Tibial nerve (tissue), 3 donors: ENCODE measurements around the gene DHCR7.

ENCODE experiments used
- CTCF ChIP-seq, 5 experiments: fragments of 200-600 bp in 3 of 5; fragments of 450-650 bp in 2 of 5; sonication (generic) in 3 of 5; IDR thresholded peaks; one replicate each; pipeline ENCODE4 v1.5.1; 2016 to 2019; ENCODE audit warnings: antibody characterized with exemption in 5 of 5, mild to moderate bottlenecking in 3 of 5, moderate library complexity in 2 of 5
- POLR2A ChIP-seq, 2 donors: fragments of 450-650 bp; IDR thresholded peaks; one replicate each; pipeline ENCODE4 v1.6.1; 2017; ENCODE audit warnings: antibody characterized with exemption in 2 of 2, mild to moderate bottlenecking in 2 of 2, moderate library complexity in 2 of 2

DNA sequence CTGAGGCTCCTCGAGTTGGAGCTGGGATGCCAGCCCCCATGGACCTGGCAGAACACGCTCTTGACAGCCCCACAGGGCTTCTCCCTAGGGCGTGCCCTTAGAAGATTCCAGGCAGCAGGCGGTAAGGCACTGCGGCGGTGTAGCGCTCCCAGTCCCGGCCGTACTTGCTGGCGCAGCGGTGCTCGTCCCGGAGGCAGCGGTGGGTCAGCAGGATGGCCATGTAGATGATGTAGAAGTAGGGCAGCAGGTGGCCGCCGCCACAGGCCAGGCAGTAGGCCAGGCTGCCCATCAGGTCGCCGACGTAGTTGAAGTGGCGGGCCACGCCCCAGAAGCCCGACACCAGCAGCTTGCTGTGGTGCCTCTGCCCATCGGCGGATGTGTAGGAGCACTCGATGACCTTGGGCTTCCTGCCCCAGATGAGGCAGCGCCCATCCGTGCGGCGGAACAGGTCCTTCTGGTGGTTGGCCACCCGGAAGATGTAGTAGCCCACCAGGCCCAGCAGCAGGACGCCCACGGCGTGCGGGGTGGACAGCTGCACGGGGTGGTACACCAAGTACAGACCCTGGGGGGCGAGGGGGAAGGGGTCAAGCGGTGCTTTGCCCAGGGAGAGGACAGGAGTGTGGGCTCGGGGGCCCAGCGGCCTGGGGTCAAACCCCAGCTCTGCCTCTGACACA, 12.8 kb downstream of the DHCR7 start:
- no peak for TF ChIP-seq CTCF (IDR thresholded peaks at IDR 0.05)
- no peak for TF ChIP-seq POLR2A (IDR thresholded peaks at IDR 0.05)
